Panc1 (cell line): ENCODE data around the gene OTULINL.

Experiments
- POLR2AphosphoS5 ChIP-seq: IDR thresholded peaks from 2 replicates; pipeline ENCODE4 v1.6.1; 2012; ENCODE audit warnings: mild to moderate bottlenecking, low read depth, low read length, moderate library complexity
- SIN3A ChIP-seq: IDR thresholded peaks from 2 replicates; pipeline ENCODE4 v1.6.1; 2012; ENCODE audit warnings: low read depth, mild to moderate bottlenecking, low read length, moderate library complexity, borderline replicate concordance; ENCODE audit not compliant: insufficient read depth
- TCF7L2 ChIP-seq: IDR thresholded peaks from 2 replicates; pipeline ENCODE4 v1.6.1; 2011; ENCODE audit warnings: mild to moderate bottlenecking, low read depth, low read length, inconsistent platforms
- TF ChIP-seq, protein P1 (sequence below): fragments of 450-650 bp; IDR thresholded peaks from 2 replicates; pipeline ENCODE4 v1.5.1; 2017; ENCODE audit warnings: mild to moderate bottlenecking

DNA sequence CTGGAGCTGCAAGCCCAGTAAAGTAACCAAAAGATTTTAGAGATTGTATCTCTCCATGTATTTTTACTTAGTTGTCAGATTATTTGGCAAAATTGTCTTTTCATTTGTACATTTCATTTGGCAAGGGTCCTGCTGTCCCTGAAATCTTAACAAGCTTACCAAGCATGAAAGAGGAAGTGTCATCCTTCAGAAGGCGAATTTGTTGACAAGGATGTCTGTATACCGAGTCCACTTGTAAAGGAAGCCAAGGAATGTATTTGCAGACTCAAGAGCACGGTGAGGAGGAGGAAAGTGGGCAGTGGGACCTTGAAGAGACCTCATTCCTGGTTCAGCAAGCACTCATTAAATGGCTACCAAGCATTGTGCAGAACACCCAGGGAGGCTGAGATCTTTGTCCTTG lies 7.5 kb upstream of the OTULINL start:
- TF ChIP-seq, protein P1, sequence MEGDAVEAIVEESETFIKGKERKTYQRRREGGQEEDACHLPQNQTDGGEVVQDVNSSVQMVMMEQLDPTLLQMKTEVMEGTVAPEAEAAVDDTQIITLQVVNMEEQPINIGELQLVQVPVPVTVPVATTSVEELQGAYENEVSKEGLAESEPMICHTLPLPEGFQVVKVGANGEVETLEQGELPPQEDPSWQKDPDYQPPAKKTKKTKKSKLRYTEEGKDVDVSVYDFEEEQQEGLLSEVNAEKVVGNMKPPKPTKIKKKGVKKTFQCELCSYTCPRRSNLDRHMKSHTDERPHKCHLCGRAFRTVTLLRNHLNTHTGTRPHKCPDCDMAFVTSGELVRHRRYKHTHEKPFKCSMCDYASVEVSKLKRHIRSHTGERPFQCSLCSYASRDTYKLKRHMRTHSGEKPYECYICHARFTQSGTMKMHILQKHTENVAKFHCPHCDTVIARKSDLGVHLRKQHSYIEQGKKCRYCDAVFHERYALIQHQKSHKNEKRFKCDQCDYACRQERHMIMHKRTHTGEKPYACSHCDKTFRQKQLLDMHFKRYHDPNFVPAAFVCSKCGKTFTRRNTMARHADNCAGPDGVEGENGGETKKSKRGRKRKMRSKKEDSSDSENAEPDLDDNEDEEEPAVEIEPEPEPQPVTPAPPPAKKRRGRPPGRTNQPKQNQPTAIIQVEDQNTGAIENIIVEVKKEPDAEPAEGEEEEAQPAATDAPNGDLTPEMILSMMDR, result no peak
- TF ChIP-seq POLR2AphosphoS5 (no peak), TCF7L2 (no peak), SIN3A (no peak)
